K562 (cell line): ENCODE data around the gene NME4. TPM values are rescaled to one million over a fixed set of nuclear protein-coding genes. Genes with fewer than 3 reads are reported as not detected.

Source experiments
- CCAR2 ChIP-seq: fragments of 200-400 bp; formaldehyde crosslinking; IDR thresholded peaks from 2 replicates; pipeline ENCODE4 v1.6.1; 2017; ENCODE audit warnings: mild to moderate bottlenecking, low read depth, low read length
- DDX20 ChIP-seq: fragments of 450-650 bp; IDR thresholded peaks from 2 replicates; pipeline ENCODE4 v1.6.1; 2016; ENCODE audit warnings: missing genetic modification characterization, low read depth, mild to moderate bottlenecking, missing compliant biosample characterization, moderate library complexity
- FOXJ3 ChIP-seq: sonication (generic); formaldehyde crosslinking; IDR thresholded peaks from 2 replicates; pipeline ENCODE4 v1.4.0; 2020; ENCODE audit warnings: mild to moderate bottlenecking, missing genetic modification reagents
- GATA2 ChIP-seq: sonication (generic); formaldehyde crosslinking; IDR thresholded peaks from 2 replicates; pipeline ENCODE4 v1.4.0; 2020; ENCODE audit warnings: mild to moderate bottlenecking, missing genetic modification reagents
- MAZ ChIP-seq, 2 experiments: fragments of 450-650 bp in 1 of 2; sonication (generic) in 1 of 2; formaldehyde crosslinking; IDR thresholded peaks in 1 of 2; conservative IDR thresholded peaks in 1 of 2; 2 replicates each; pipeline versions ENCODE4 v1.4.0 to v1.5.0; 2020; ENCODE audit warnings: mild to moderate bottlenecking in 1 of 2, missing genetic modification reagents in 1 of 2
- PHF21A ChIP-seq: fragments of 450-650 bp; IDR thresholded peaks from 2 replicates; pipeline ENCODE4 v1.6.1; 2017; ENCODE audit warnings: low read depth, borderline replicate concordance
- RAD21 ChIP-seq, 2 experiments: fragments of 250-450 bp in 1 of 2; fragments of 450-650 bp in 1 of 2; sonication (Bioruptor Pico) in 1 of 2; formaldehyde crosslinking in 1 of 2; IDR thresholded peaks in 1 of 2; conservative IDR thresholded peaks in 1 of 2; 2 replicates each; pipeline versions ENCODE4 v1.4.0 to v1.8.0; 2020 to 2022; ENCODE audit warnings: mild to moderate bottlenecking in 2 of 2, moderate library complexity in 1 of 2
- SIN3A ChIP-seq, 2 experiments: fragments of 150-350 bp in 1 of 2; IDR thresholded peaks; 2 replicates each; pipeline ENCODE4 v1.6.1; 2011 to 2016; ENCODE audit warnings: borderline replicate concordance in 2 of 2, low read depth in 2 of 2, low read length in 2 of 2, mild to moderate bottlenecking in 2 of 2, moderate library complexity in 2 of 2; ENCODE audit not compliant: control insufficient read depth in 1 of 2
- TEAD4 ChIP-seq, 2 experiments: sonication (generic) in 1 of 2; formaldehyde crosslinking in 1 of 2; IDR thresholded peaks; 2 replicates each; pipeline versions ENCODE4 v1.6.1 to v1.8.0; 2012 to 2022; ENCODE audit warnings: borderline replicate concordance in 1 of 2, inconsistent platforms in 1 of 2, low read length in 1 of 2, mild to moderate bottlenecking in 1 of 2, missing genetic modification reagents in 1 of 2
- ZC3H11A ChIP-seq: IDR thresholded peaks from 2 replicates; pipeline ENCODE4 v1.6.1; 2012; ENCODE audit warnings: low read depth, low read length, improper control_type of control experiment
- ZNF696 ChIP-seq: fragments of 250-450 bp; sonication (Bioruptor Pico); conservative IDR thresholded peaks from 2 replicates; pipeline ENCODE4 v1.4.0; 2020; ENCODE audit warnings: mild to moderate bottlenecking, moderate library complexity
- ZNF699 ChIP-seq: fragments of 250-450 bp; sonication (Bioruptor Pico); IDR thresholded peaks from 2 replicates; pipeline ENCODE4 v1.8.0; 2021; ENCODE audit warnings: mild to moderate bottlenecking, moderate library complexity; ENCODE audit not compliant: insufficient replicate concordance
- polyA plus RNA-seq, 8 experiments: library from polyadenylated mRNA; depleted of rRNA in 4 of 8; stranded (reverse) in 5 of 8; unstranded in 3 of 8; fragments of >200 nt; fragmentation: Nextera tagmentation in 2 of 8; fragmentation: Illumina TruSeq in 1 of 8; extraction: Ambion mirVana in 2 of 8; extraction: Trizol in 1 of 8; gene quantifications; 2 replicates each; pipeline versions ENCODE4 v1.2.1 to v1.2.3, GENCODE V29; 2011 to 2014; ENCODE audit warnings: inconsistent platforms in 1 of 8, missing spikeins in 1 of 8
- total RNA-seq, 7 experiments: library from RNA; depleted of rRNA in 6 of 7; stranded (reverse); fragments of >200 nt in 6 of 7; fragmentation: Illumina TruSeq in 2 of 7; extraction: Trizol in 2 of 7; gene quantifications; 2 replicates each; pipeline versions ENCODE4 v1.2.1 to v1.2.3, GENCODE V29; 2011 to 2021; ENCODE audit warnings: low replicate concordance in 1 of 7
- TF ChIP-seq, protein P1 (sequence below), 2 experiments: fragments of 450-650 bp; formaldehyde crosslinking in 1 of 2; IDR thresholded peaks; 2 replicates each; pipeline versions ENCODE4 v1.4.0 to v1.6.1; 2014 to 2020; ENCODE audit warnings: mild to moderate bottlenecking in 2 of 2, borderline replicate concordance in 1 of 2, low read depth in 1 of 2
- TF ChIP-seq, protein P2 (sequence below): sonication (generic); formaldehyde crosslinking; IDR thresholded peaks from 2 replicates; pipeline ENCODE4 v1.8.0; 2022; ENCODE audit warnings: mild to moderate bottlenecking, missing genetic modification reagents

Gene NME4
- total and polyA plus RNA-seq, 9 of the 15 experiments (the other 6 are each of a cell fraction or from before 2014, with no cell fraction given) = 15.4 to 264 (median 139) TPM

DNA sequence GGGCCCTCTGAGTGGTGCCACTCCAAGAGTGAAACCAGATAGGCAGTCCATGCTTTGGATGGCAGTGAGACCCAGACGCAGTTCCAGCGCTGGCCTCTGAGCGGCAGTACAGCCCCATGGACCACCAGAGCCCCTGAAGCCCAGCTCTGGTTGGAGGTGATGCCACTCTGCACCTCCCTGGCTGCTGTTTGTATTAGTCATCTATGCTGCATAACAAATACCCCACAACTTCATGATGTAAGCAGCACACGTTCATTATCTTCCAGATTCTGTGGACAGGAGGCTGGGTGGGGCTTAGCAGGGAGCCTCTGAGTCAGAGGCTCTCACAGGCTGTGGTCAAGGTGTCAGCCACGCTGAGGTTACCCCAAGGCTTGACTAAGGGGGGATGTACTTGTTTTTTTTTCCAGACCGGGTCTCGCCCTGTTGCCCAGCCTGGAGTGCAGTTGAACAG, 5.1 kb upstream of the NME4 start (continued):
- TF ChIP-seq, protein P1, sequence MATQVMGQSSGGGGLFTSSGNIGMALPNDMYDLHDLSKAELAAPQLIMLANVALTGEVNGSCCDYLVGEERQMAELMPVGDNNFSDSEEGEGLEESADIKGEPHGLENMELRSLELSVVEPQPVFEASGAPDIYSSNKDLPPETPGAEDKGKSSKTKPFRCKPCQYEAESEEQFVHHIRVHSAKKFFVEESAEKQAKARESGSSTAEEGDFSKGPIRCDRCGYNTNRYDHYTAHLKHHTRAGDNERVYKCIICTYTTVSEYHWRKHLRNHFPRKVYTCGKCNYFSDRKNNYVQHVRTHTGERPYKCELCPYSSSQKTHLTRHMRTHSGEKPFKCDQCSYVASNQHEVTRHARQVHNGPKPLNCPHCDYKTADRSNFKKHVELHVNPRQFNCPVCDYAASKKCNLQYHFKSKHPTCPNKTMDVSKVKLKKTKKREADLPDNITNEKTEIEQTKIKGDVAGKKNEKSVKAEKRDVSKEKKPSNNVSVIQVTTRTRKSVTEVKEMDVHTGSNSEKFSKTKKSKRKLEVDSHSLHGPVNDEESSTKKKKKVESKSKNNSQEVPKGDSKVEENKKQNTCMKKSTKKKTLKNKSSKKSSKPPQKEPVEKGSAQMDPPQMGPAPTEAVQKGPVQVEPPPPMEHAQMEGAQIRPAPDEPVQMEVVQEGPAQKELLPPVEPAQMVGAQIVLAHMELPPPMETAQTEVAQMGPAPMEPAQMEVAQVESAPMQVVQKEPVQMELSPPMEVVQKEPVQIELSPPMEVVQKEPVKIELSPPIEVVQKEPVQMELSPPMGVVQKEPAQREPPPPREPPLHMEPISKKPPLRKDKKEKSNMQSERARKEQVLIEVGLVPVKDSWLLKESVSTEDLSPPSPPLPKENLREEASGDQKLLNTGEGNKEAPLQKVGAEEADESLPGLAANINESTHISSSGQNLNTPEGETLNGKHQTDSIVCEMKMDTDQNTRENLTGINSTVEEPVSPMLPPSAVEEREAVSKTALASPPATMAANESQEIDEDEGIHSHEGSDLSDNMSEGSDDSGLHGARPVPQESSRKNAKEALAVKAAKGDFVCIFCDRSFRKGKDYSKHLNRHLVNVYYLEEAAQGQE (IDR thresholded peaks at IDR 0.05; ENCODE audit: borderline replicate concordance) = peak; percentile 66; the same call in 1 of the 2 replicates
- TF ChIP-seq, protein P1 (CRISPR knock-in tag; IDR thresholded peaks at IDR 0.05; ENCODE audit: low read depth) = no peak
- TF ChIP-seq ZNF696 (no peak), RAD21 (CRISPR knock-in tag; conservative IDR thresholded peaks at IDR 0.05 in 1 of 2, IDR thresholded peaks at IDR 0.05 in 1 of 2) (peak; percentile 22 to 79; a peak in 3 of 4 replicates), TEAD4 (IDR thresholded peaks at IDR 0.05; ENCODE audit: low read length) (peak; percentile 14; the same call in 1 of the 2 replicates), TEAD4 (CRISPR knock-in tag; IDR thresholded peaks at IDR 0.05; ENCODE audit: borderline replicate concordance) (no peak), PHF21A (no peak), ZNF699 (no peak), FOXJ3 (no peak), SIN3A (IDR thresholded peaks at IDR 0.05; ENCODE audit: borderline replicate concordance in 2 of 2, control insufficient read depth in 1 of 2, low read depth in 2 of 2, low read length in 2 of 2) (no peak), ZC3H11A (peak; percentile 35; the same call in 1 of the 2 replicates), MAZ (CRISPR knock-in tag; conservative IDR thresholded peaks at IDR 0.05 in 1 of 2, IDR thresholded peaks at IDR 0.05 in 1 of 2) (peak in 1 of 2 experiments; percentile 38; a peak in 1 of 4 replicates), CCAR2 (no peak), DDX20 (tag) (no peak), GATA2 (CRISPR knock-in tag) (no peak)
- TF ChIP-seq, protein P2, sequence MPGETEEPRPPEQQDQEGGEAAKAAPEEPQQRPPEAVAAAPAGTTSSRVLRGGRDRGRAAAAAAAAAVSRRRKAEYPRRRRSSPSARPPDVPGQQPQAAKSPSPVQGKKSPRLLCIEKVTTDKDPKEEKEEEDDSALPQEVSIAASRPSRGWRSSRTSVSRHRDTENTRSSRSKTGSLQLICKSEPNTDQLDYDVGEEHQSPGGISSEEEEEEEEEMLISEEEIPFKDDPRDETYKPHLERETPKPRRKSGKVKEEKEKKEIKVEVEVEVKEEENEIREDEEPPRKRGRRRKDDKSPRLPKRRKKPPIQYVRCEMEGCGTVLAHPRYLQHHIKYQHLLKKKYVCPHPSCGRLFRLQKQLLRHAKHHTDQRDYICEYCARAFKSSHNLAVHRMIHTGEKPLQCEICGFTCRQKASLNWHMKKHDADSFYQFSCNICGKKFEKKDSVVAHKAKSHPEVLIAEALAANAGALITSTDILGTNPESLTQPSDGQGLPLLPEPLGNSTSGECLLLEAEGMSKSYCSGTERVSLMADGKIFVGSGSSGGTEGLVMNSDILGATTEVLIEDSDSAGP = no peak
